GM12873 (cell line): ENCODE measurements around the gene CA5B.

Source experiments
- CTCF ChIP-seq: IDR thresholded peaks from 2 replicates; pipeline ENCODE4 v1.5.1; 2012; ENCODE audit warnings: low read depth, mild to moderate bottlenecking, moderate library complexity, low read length, control low read depth; ENCODE audit not compliant: insufficient read depth; ENCODE audit errors: missing control alignments

The CA5B gene

GRCh38 chrX:15719324-15719968 is 18.6 kb upstream of the CA5B start:
- no peak for TF ChIP-seq CTCF

- TF ChIP-seq CTCF, result no peak
These were observed 16.2 kb upstream of the CA5B start for GRCh38 chrX:15721911-15722310.

GRCh38 chrX:15723887-15724517 is 14.1 kb upstream of the CA5B start:
- no peak for TF ChIP-seq CTCF

GRCh38 chrX:15724911-15725310 is 13.2 kb upstream of the CA5B start:
- TF ChIP-seq CTCF, result no peak

- TF ChIP-seq CTCF, result no peak
These were observed 696 bp upstream of the CA5B start for GRCh38 chrX:15737190-15737958.

GRCh38 chrX:15739886-15740285 is 1.8 kb downstream of the CA5B start:
- TF ChIP-seq CTCF, result no peak

GRCh38 chrX:15744181-15744867 is 6.3 kb downstream of the CA5B start:
- no peak for TF ChIP-seq CTCF
